Measurements from ENCODE around the gene AMN. TPM values are rescaled to one million over a fixed set of nuclear protein-coding genes. Genes with fewer than 3 reads are reported as not detected.

AMN gene
- polyA plus RNA-seq, 3 donors: 0.09 TPM; not detected in 2

- H3K79me2 ChIP-seq (ENCODE audit: insufficient read depth, low read length): no peaks in the 10 kb centered on the region
- intact Hi-C loops (cut with micrococcal nuclease): no loop called here
- H3K9ac ChIP-seq (ENCODE audit: insufficient read depth, low read length, poor library complexity, severe bottlenecking): no peak overlapping the region
- no peaks in the 10 kb centered on the region for H3K9me3 ChIP-seq (replicated peaks in 1 of 2; ENCODE audit: control insufficient read depth in 1 of 2, insufficient read depth in 1 of 2, low read length in 2 of 2)
- peaks cover 16% of the 10 kb centered on the region for H4K20me1 ChIP-seq (ENCODE audit: insufficient read depth, low read length)
- Mint-ChIP-seq H3K4me1 (no peaks in the 10 kb centered on the region), H3K9me3 (peaks cover 0 to 1% (median 0%) of the 10 kb centered on the region in 7 donors), H3K27me3 (ENCODE audit: low read depth in 3 of 3) (no peaks in the 10 kb centered on the region), H3K36me3 (peaks cover 70 to 85% of the 10 kb centered on the region in 2 donors), H3K4me3 (no peak overlapping the region), H3K27ac (peak overlapping the region in 2 of 7 donors; percentile 12 to 16)
- H3K27me3 ChIP-seq (ENCODE audit: control insufficient read depth in 2 of 2, insufficient read depth in 2 of 2, low read length in 2 of 2): no peaks in the 10 kb centered on the region
- H3K4me1 ChIP-seq (ENCODE audit: control insufficient read depth in 1 of 2, insufficient read depth in 2 of 2, low read length in 2 of 2): no peaks in the 10 kb centered on the region
- DNase-seq: no peak
- TF ChIP-seq CTCF (IDR thresholded peaks at IDR 0.05): no peak
- H3K4me3 ChIP-seq (replicated peaks in 1 of 3; ENCODE audit: low read depth in 2 of 3, low read length in 3 of 3): no peak overlapping the region
- no peak overlapping the region for H2AFZ ChIP-seq (ENCODE audit: insufficient read depth, low read depth, low read length, poor library complexity, severe bottlenecking)
- WGBS (ENCODE audit: insufficient coverage): 98% methylated on average over 9 of the region's 14 CpGs
- H3K36me3 ChIP-seq (replicated peaks in 1 of 2; ENCODE audit: control insufficient read depth in 1 of 2, insufficient read depth in 2 of 2, low read length in 2 of 2): peaks cover 68 to 99% of the 10 kb centered on the region in 2 donors
- H3K4me2 ChIP-seq (replicated peaks; ENCODE audit: extremely low read depth, low read length, poor library complexity, severe bottlenecking): no peak overlapping the region
- no peak overlapping the region for H3K27ac ChIP-seq (ENCODE audit: low read depth in 1 of 2, low read length in 2 of 2)
Observed at GRCh38 chr14:102883554-102883953, 38.9 kb upstream of the AMN start.

GRCh38 chr14:102885737-102886447 is 36.6 kb upstream of the AMN start:
- H3K36me3 ChIP-seq (replicated peaks in 1 of 2; ENCODE audit: control insufficient read depth in 1 of 2, insufficient read depth in 2 of 2, low read length in 2 of 2): peaks cover 73 to 100% of the 10 kb centered on the region in 2 donors
- no peaks in the 10 kb centered on the region for H3K79me2 ChIP-seq (ENCODE audit: insufficient read depth, low read length)
- H3K4me3 ChIP-seq (replicated peaks in 1 of 3; ENCODE audit: low read depth in 2 of 3, low read length in 3 of 3): no peak overlapping the region
- no peak overlapping the region for H2AFZ ChIP-seq (ENCODE audit: insufficient read depth, low read depth, low read length, poor library complexity, severe bottlenecking)
- no peak for DNase-seq
- no peak overlapping the region for H3K4me3 Mint-ChIP-seq
- H3K9ac ChIP-seq (ENCODE audit: insufficient read depth, low read length, poor library complexity, severe bottlenecking): no peak overlapping the region
- H3K4me2 ChIP-seq (replicated peaks; ENCODE audit: extremely low read depth, low read length, poor library complexity, severe bottlenecking): no peak overlapping the region
- WGBS (ENCODE audit: insufficient coverage): 95% methylated on average over 16 of the region's 22 CpGs
- no peak overlapping the region for H3K27ac ChIP-seq (ENCODE audit: low read depth in 1 of 2, low read length in 2 of 2)
- peaks cover 67 to 87% of the 10 kb centered on the region in 2 donors for H3K36me3 Mint-ChIP-seq
- intact Hi-C loops (cut with micrococcal nuclease): no loop called here
- H3K27me3 Mint-ChIP-seq (ENCODE audit: low read depth in 3 of 3): no peaks in the 10 kb centered on the region
- H3K9me3 ChIP-seq (replicated peaks in 1 of 2; ENCODE audit: control insufficient read depth in 1 of 2, insufficient read depth in 1 of 2, low read length in 2 of 2): no peaks in the 10 kb centered on the region
- peaks cover 0 to 1% (median 0%) of the 10 kb centered on the region in 7 donors for H3K9me3 Mint-ChIP-seq
- H3K4me1 ChIP-seq (ENCODE audit: control insufficient read depth in 1 of 2, insufficient read depth in 2 of 2, low read length in 2 of 2): no peaks in the 10 kb centered on the region
- peak overlapping the region in 1 of 7 donors; percentile 70 for H3K27ac Mint-ChIP-seq
- H4K20me1 ChIP-seq (ENCODE audit: insufficient read depth, low read length): peaks cover 19% of the 10 kb centered on the region
- TF ChIP-seq CTCF (IDR thresholded peaks at IDR 0.05): no peak
- no peaks in the 10 kb centered on the region for H3K27me3 ChIP-seq (ENCODE audit: control insufficient read depth in 2 of 2, insufficient read depth in 2 of 2, low read length in 2 of 2)
- H3K4me1 Mint-ChIP-seq: no peaks in the 10 kb centered on the region

All from CD14-positive monocyte (primary cell).